ENCODE results near the gene SAFB.

The SAFB gene

DNA sequence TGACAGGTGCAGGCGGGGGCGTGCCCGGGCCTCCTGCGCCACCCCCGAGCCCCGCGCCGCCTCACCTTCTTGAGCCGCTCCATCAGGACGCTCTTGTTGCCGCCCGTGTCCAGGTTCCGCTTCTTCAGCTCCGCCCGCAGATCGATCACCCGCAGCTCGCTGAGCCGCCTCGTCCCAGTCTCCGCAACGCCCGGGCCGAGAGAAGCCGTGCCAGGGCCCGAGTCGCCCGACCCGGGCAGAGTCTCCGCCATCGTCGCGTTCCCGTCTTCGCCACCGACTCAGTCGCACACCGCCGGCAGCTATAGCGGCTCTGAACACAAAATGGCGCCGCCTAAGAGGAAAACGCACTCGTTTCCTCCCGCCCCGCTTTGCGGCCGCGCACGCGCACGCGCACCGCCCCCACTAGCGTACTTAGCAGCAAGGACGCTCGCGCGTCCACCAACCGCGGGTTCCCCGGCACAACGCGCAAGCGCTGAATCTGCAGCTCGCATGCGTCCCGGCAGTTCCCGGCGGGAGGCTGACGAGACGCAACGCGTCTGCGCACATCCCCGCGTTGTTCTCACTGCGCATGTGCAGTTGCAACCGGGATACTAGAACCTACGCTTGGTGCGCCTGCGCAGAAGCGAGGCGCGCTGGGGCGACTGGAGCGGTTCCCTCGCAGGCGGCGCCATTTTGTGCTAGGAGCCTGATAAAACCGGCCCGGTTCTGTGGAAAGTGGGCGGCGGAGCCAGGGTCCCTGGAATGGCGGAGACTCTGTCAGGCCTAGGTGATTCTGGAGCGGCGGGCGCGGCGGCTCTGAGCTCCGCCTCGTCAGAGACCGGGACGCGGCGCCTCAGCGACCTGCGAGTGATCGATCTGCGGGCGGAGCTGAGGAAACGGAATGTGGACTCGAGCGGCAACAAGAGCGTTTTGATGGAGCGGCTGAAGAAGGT is at the start of gene SAFB, which contains the start of gene SAFB2:
TSS of gene SAFB (plus strand) at position 619 of the 932 bp plus-strand sequence. CDS start at position 742, 123 bp downstream.
TSS of gene SAFB2 (minus strand) at position 312 of the 932 bp plus-strand sequence. CDS start at position 251, 61 bp downstream.
- peak; percentile 87 to 100 (median 97) for DNase-seq

DNA sequence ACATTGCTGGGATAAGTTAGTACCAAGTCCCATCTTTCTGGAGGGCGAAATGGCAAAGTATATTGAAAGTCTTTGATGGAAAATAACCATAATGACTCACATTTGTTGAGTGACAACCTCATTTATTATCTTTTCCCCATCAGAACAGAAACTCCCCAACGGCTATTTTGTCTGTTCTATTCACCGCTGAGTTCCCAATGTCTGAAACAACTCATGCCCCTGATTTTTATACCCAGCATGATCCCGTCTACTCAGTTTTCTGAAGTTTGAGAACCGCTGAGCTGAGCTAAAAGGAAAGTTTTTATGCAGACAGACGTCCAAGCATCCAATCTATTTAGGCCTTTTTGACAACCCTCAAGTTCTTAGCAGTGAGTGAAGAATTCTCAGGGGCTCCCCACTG is 47.3 kb upstream of the SAFB start:
- no peak for DNase-seq

DNA sequence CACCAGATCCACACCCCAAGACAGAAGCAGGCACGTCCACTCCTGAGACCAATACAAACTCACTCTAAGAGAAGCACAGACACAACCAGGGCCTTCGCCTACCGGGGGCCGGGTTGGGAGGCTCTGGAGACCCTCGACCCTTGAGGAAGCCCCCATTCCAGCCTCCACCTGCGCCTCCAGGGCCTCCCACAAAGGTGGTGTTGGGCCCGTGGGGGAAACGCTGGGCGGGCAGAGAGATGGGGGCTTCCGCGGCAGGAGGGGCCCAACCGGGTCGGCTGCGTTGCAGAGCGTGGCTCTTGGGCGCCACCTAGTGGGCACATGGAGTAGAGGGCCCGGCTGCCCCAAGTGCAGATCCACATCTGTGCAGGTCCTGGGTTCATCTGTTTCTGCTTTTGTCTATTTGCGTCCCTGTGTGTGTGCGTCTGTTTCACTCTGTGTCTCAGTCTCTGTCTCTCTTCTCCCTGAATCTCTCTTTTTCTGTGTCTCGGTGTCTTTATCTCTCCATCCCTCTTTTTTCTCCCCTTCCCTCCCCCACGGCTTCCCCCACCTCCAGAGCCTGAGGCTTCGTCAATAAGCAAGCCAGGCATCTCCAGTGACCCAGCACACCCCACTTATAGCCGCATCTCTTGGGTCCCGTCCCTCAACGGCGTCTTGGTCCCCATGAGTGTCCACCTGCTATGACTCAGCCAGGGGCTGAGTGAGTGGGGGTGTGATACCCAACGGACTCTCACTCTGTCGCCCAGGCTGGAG is 44.6 kb upstream of the SAFB start:
- DNase-seq = peak in 36 of 56 donors; percentile 6 to 78 (median 30)

DNA sequence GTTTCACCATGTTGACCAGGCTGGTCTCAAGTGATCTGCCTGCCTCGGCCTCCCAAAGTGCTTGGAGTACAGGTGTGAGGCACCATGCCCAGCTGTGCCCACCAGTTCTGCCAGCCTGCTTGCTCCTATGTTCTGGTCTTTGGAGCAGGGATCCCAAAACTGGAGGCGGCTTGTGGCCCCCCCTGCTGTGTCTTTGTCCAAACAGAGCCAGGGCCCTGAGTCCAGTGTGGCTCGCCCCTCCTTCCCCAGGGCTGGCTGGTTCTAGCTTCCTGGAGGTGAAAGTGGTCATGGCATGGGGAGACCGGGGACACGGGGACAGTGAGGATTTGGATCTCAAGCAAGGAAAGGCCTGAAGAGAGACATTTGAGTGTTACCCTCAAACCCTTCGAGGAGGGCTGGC is 43.6 kb upstream of the SAFB start:
- DNase-seq = no peak

DNA sequence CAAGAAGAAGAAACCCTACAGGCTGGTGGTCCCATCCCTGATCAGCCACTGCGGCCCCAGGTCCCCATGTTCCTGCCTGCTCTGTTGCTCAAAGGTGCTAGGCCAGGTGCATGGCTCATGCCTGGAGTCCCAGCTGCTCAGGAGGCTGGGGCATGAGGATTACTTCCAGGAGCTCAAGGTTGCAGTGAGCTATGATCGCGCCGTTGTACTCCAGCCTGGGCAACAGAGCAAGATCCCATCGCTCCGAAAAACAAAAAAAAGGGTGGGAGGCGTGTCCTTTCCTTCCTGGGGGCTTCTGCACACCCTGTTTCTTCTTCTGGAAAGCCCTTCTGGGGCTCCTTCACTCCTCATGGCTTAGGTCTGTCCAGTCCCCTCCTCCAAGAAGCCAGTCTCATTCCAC is 43.2 kb upstream of the SAFB start:
- DNase-seq = no peak

DNA sequence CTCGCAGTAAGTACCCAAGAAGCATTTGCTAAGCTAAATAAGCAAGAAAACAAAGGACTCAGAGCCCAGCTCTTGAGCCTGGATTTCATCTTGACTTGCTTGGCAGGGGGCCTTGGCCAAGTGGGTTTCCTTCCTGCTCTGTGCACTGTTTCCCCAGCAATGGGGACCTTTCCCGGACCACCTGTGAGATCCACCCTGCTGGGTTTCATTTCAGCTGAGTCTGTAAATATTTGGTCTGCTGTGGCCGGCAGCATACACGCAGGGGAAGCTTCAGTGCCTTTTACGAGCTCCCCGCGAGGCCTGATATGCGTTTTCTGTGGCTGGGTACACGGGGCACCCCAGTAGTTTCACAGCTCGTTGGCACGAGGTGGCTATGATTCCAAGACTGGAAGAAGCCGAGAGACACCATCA is 42.7 kb upstream of the SAFB start:
- DNase-seq = no peak

DNA sequence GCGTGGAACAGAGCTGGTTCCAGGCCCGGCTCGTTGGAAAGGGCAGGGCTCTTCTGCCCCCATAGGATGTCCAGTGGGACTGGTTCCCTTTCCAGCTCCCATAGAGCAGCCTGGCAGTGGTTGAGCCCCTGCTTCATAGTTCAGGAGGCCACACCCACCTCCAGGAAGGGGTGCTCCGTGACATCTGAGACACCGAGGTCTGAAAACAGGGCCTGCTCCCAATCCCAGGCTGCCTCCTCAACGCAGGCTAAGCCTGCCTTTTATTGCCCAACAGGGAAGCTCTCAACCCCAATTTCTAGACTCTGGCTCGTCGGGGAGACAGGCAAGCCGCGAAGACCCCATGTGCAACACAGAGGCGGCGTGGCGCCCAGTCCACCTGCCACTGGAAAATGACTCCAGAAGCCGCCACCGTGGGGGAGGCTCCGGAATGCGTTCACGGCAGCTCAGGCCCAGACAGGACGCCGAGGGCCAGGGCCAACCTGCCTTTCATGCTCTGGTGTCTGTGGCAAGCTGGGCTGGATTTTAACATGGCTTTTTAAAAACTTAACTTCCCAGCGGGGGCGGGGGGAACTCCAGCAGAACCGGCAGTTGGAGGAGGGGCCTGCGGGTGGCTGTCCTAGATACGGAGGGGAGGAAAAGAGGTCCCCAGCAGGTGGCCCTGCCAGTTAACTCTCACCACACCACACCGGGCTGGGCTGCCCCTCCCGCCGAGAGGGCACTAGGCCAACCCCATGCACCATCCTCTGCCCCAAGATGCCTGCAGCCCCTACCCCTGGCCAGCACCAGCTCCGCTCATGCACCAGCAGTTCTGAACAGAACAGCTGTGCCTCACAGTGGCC is 37.2 kb upstream of the SAFB start:
- peak in 37 of 56 donors; percentile 8 to 82 (median 50) for DNase-seq

DNA sequence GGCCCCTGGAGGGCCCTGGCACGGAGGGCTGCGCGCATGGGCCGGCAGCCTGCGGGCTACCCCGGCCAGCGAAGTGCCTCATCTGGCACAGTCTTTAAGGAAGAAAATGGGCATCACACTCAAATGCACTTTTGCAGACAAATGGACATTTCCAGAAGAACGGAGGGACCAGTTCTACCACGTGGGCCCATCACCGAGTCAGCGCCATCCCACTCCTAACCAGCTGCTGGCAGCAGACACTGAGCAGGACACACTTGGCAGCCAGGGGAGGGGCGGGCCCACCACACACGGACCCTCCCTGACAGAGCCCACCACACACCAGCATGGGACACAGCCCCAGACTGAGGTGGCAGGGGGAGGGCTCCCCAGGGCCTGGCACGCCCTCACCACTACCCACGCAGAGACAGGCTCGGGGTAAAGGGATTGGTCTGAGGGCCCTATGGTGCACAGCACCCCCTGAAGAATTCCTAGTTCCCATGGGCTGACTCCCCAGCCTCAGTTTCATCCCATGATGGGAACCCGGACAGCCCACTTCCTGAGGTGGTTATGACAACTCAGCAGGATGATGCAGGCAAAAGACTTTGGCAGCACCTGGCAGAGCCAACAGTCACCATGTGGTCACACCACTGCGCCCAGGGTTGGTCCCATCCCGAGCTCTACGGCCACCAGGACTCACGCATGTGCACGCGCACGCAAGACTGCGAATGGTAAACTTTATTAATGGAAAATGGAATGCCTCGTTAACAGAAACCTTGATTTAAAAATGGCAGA is 36.4 kb upstream of the SAFB start:
- DNase-seq = peak in 7 of 56 donors; percentile 38 to 69 (median 59)

DNA sequence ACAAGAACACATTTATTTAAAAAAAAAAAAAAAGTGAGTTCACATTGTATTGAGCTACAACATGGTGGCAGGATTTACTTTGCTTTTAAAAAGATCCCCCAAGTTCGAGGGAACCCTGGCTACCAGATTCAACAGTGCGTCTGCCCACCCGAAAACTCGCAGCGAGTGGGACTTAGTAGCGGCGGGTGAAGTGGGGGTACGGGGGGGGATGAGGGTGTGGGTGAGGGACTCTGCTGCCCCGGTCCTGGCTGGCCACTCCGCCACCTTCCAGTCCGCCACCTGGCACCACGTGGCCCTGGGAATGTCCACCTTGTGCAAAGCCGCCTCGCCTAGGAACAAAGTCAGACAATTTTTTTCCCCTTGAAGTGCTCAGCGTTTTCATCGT is 35.8 kb upstream of the SAFB start:
- DNase-seq = no peak

DNA sequence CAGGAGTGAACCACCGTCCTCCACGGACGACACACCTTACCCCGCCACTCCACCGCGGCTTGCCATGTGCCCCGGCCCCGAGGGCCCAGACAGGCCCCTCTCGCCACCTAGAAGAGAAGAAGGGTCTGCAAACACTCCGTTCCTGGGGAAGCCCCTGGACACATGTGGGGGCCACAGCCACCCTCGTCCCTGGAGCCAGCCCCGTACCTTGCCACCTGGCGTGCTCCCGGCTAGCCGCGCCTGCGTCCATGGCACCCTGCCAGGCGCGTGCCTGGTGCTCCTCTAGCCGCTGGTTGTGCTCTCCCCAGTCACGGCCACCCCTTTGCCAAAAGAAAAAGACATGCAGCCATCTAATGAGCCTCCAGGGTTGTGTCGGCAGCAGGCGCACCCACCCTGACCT is 35.2 kb upstream of the SAFB start:
- DNase-seq = no peak

DNA sequence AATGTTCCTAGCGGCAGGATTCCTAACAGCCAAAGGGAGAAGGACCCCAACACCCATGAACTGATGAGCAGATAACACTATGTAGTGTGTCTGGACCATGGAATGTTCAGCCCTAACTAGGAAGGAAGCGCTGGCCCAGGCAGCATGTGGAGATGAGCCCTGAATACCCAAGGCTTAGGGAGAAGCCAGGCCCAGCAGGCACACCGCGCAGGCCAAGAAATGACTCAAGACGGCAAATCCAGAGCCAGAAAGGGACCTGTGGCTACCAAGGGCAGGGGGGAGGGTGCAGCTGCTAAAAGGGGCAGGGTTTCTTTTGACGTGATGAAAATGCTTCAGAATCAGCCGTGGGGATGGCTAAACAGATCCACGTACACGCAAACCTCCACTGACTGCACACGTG is 34.4 kb upstream of the SAFB start:
- DNase-seq = peak in 13 of 56 donors; percentile 4 to 28 (median 13)

DNA sequence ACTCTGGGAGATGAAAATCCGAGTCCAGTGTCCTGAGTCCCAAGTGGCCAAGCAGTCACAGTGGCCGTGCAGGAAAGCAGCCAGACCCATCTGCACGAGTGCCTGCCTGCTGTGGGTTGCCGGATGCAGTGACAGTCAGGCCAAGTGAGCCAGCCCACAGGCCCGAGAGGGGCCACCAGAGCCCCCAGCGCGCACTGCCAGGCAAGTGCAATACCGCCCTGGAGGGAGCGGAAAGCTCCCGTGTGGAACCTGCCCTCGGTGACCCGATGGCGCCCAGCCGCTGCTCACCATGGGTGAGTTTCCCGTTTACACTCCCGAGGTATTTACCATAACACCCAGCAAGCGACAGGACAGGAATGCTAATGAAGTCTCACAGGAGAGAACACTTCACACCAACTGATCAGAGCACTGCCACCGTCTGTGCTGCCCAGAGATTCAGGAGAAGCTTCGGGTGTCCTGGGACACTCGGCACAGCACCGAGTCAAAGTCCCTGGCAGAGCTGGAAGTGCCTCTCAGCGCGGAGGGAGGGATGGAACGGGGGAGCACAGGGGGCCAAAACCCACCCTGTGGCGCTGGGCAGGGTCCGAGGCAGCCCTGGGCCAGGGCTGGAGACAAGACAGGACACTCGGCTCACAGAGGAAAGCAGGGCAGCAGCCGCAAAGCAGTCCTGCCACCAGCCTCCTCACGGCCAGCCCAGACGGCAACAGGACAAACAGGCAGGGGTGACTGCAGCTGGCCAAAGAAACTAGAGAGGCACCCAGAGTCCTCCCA is 33.8 kb upstream of the SAFB start:
- peak in 1 of 56 donors; percentile 11 for DNase-seq

DNA sequence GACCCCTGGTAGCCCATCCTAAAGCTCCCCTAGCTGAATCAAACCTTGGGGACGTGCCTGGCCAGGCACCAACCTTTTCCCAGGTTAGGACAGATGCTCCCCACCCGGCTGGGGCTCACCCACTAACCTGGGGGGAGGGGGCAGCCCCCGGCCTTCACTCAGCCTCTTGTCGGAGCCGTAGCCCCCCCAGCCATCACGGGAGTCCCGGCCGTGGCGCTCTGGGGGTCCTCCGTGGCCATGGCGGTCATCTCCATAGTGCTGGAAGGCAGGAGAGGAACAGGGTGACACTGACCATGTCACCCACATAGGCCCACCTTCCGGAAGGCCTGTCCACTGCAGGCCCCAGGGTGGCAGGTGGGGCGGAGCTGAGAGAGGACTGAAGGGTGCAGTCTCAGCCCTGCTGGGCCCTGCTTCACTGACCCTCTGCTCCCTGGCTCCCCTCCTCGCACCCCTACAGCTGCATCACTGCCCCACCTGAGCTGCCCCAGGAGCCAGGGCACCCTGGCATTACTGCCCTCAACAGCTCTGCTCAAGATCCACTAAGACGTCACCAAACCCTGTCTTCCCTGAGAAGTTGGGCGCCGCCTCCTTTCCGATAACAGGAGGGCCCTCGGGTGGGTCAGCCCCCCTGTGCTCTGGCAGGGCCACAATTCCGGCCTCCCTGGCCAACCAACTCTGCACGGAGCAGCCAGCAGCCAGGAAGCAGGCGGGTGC is 32.6 kb upstream of the SAFB start:
- no peak for DNase-seq

DNA sequence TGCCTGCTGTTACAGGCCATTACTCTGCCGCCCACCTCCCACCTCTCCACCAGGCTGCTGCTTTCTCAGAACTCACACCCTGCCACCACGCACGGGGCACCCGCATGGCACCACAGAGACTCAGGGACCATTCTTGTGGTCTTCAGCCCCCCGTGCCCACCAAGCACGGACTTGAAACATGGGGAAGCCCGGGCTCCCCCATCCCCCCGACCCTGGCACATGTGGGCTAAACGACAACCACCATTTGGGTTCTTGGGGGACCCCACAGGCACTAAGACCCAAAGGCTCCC is 32.1 kb upstream of the SAFB start:
- no peak for DNase-seq

DNA sequence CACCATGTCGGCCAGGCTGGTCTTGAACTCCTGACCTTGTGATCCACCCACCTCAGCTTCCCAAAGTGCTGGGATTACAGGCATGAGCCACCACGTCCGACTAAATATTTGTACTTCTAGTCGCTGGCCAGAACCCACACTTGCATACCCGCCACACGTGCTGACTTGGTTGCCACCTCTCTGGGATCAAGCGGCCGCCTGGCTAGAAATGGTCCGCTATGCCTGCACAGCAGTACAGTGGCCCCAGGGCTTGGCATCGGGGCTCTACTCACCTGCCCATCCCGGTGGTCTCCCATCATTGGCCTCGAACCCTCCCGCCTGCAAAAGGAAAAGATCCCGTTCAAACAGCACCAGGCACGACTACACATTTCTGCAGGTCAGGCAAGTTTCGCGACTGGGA is 31.4 kb upstream of the SAFB start:
- DNase-seq = no peak

DNA sequence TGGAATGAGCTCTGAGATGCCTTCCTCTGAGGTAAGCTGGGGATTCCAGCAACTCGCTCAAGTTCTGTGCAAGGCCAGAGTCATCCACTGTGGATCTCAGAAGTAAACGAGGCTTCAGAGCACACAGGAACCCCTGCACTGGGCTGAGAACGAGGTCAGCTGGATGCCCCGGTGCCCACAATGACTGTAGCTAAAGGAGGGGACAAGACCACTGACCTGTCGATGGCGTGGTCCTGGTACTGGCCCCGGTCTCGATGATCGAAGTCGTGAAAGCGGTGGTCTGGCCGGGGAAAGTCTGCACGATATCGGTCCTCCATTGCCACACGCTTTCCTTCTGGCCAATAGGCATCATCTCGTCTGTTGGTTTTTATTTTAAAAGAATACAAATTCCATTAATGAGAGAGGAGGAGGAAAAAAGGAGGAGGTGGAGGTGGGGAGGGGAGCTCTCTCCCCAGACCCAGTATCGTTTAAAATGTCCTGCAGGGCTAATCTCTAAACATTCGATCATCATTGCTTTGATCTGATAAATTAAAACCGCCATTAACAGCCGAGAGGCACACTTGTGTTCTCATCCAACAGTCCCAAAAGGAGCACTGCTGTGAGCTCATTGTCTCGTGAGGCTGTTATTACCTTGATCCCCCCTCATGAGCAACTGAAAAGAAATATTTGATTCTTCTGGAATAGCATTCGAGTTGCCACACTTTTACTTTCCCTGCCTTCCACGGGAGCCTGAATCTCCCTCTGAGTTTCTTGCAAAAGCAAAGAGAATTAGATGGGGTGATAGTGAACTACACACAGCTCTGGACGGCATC is 30.1 kb upstream of the SAFB start:
- no peak for DNase-seq

DNA sequence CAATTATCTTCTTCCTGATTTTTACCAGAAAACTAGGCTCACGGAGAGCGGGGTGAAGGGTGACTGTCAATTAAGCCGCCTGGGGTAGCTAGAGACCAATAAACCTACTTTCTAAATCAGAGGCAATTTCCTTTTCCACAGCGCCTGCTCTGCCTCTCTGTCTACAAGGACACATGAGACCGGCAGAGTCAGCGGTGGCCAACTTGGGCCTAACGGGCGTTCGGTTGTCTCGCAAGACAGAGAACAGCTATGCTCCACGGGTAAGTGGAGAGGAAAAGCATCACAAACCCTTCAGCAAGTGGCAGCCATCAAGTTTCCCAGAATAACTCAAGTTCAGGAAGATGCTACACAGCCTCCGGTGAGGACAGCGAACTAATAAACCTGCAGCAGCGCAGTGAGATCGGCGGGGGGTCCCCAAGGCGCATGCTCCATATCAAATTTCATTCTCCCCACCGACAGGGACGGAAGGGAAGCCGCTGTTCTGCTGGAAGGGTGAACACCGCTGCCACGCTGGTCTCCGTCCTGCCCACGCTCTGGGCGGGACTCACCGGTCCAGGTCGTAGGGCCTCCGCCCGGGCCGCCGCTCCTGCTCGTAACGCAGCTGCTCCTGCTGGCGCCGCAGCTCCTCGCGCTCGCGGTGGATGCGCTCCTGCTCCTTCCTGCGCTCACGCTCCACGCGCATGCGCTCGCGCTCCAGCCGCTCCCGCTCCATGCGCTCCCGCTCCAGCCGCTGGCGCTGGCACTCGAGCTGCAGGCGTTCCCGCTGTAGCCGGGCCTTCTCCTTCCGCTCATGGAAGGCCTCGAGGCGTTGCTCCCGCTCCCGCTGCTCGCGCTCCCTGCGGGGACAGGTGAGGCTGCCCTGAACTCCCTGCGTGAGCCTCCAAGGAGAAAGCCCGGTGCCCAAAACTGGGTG is 29.3 kb upstream of the SAFB start:
- DNase-seq = no peak

All from amygdala (tissue), 56 donors.